HFF-Myc (cell line): ENCODE data around the gene AGBL1.

Source experiments
- DNase-seq: peaks from one replicate; pipeline ENCODE4 v3.0.0-alpha.2; 2011; ENCODE audit warnings: low read depth; ENCODE audit errors: extremely low read depth
- H3K4me3 ChIP-seq: replicated peaks from 2 replicates; pipeline ENCODE4 v1.5.1; 2011; ENCODE audit warnings: low read depth, mild to moderate bottlenecking, control low read depth, low read length
- TF ChIP-seq, protein P1 (sequence below): IDR thresholded peaks from 2 replicates; pipeline ENCODE4 v1.5.1; 2012; ENCODE audit warnings: mild to moderate bottlenecking, low read depth, low read length, control low read depth; ENCODE audit errors: missing control alignments

AGBL1 gene

DNA sequence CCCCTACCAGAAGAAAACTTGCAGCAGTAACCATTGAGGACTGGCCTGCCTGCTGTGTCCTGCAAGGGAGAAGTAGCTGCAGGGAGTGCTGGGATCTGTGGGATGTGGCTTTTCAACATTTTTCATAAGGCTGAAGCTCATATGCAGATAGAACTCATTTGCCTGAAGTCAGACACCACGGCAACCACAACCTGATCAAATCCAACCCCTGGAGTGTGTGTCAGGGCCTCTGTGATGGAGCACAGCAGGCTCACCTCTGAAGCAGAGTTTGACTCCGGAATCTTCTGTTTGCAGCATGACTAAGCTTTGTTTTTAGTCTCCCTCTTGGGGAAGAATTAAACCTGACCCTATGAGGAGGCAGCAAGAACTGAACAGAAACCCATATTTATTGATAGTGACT, 508.7 kb downstream of the AGBL1 start:
- no peak for DNase-seq
- no peak overlapping the region for H3K4me3 ChIP-seq
- TF ChIP-seq, protein P1, sequence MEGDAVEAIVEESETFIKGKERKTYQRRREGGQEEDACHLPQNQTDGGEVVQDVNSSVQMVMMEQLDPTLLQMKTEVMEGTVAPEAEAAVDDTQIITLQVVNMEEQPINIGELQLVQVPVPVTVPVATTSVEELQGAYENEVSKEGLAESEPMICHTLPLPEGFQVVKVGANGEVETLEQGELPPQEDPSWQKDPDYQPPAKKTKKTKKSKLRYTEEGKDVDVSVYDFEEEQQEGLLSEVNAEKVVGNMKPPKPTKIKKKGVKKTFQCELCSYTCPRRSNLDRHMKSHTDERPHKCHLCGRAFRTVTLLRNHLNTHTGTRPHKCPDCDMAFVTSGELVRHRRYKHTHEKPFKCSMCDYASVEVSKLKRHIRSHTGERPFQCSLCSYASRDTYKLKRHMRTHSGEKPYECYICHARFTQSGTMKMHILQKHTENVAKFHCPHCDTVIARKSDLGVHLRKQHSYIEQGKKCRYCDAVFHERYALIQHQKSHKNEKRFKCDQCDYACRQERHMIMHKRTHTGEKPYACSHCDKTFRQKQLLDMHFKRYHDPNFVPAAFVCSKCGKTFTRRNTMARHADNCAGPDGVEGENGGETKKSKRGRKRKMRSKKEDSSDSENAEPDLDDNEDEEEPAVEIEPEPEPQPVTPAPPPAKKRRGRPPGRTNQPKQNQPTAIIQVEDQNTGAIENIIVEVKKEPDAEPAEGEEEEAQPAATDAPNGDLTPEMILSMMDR, result no peak

DNA sequence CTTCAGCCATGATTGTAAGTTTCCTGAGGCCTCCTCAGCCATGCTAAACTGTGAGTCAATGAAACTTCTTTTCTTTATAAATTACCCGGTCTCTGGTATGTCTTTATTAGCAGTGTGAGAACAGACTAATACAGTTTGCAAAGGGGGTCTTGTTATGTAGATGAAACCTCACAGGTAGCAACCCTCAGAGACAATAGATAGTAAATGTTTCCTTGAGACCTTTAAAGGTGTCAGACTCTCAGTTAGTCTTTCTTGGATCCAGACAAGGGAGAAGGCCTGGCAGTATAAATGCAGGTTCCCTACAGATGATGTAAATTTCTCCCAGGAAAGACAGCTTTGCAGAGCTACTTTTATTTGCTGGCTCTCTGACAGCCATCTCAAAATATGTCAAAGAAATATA, 510.8 kb downstream of the AGBL1 start:
- no peak for DNase-seq
- TF ChIP-seq, protein P1, result no peak

DNA sequence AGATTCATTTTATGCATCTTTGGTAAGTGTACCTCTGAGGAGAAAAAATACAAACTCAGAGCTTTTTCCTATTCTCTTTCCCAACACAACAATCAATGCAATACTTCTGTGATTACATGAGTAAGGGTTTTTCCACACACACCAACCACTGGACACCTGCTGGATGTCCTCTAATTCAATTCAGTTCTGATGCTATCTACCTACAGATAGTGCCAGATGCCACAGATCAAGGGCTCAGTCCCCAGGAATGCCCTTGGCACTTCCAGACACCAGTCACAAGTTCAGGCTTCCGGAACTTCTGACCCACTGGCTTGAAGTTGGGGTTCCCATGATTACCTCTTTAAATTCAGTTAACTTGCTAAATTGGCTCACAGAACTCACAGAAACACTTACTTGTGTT, 511.5 kb downstream of the AGBL1 start:
- H3K4me3 ChIP-seq, result no peak overlapping the region
- TF ChIP-seq, protein P1, result no peak
- no peak for DNase-seq

More for the DNA sequence above, 510.8 kb downstream of the AGBL1 start:
- H3K4me3 ChIP-seq, result no peak overlapping the region

DNA sequence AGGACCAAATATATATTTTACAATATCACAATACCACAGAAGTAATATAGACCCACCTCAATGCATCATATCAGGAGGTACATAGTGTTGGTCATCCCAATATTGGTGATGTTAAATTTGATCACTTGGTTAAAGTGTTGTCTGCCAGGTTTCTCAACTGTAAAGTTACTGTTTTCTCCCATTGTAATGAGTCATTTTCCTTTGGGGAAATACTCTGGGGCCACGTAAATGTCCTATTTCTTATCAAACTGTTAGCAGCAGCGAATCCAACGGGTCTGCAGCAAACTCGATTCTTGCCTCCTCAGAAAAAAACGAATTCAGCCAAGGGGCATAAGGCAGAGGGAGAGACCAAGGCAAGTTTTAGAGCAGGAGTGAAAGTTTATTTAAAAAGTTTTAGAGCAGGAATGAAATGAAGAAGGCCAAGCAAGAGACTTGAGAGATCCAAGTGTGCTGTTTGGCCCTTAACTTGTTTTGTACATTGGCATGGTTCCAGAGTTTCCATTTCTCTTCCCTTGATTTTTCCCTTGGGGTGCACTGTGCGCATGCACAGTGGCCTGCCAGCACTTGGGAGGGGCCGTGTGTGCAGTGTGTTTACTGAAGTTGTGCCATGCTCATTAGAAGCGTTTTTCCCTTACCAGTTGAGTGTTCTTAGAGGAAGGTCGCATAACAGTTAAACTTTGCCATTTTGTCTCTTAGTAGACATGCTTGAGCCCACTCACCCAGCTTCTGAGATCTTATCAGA, 512.5 kb downstream of the AGBL1 start:
- TF ChIP-seq, protein P1, result no peak
- DNase-seq, result no peak
- H3K4me3 ChIP-seq, result no peak overlapping the region

DNA sequence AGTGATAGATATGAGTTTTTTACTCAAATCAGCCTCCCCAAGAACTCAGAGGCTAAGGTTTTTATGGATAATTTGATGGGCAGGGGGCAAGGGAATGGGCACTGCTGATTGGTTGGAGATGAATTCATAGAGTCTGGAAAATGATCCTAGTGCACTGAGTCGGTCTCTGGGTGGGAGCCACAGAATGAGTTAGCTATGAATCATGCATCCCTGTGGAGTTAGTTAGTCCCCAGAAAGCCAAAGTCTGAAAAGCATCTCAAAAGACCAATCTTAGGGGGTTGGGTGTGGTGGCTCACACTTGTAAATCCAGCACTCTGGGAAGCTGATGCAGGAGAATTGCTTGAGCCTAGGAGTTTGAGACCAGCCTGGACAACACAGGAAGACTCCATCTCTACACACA, 516.1 kb downstream of the AGBL1 start:
- DNase-seq, result no peak
- H3K4me3 ChIP-seq, result no peak overlapping the region
- TF ChIP-seq, protein P1, result no peak

DNA sequence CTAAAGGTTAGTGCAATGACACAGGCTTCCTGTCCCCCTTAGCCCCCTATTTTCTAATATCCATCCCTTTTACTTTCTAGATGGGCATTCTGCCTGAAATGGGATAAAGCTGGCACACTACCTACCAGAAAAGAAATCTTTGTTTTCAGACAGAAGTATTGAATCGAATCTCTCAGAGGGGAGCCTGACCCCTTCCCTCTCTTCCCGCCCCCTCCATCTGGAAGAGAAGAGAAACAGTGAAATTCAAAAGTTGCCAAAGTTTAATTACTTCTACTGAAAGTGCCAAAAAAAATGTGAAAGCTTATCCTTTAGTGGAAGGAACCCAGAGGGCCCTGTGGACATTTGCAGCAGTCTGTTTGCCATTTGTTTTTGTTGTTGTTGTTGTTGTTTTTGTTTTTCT, 523.8 kb downstream of the AGBL1 start:
- TF ChIP-seq, protein P1, result no peak
- no peak for DNase-seq
- H3K4me3 ChIP-seq, result no peak overlapping the region
